Suprapubic skin (tissue), 4 donors: ENCODE measurements around the gene KLHDC7B.

Experiments used
- EP300 ChIP-seq: sonication (generic); formaldehyde crosslinking; IDR thresholded peaks from one replicate; pipeline ENCODE4 v1.6.1; 2017; ENCODE audit warnings: antibody characterized with exemption
- POLR2A ChIP-seq, 2 donors: fragments of 450-650 bp; IDR thresholded peaks; one replicate each; pipeline ENCODE4 v1.6.1; 2017; ENCODE audit warnings: antibody characterized with exemption in 2 of 2, mild to moderate bottlenecking in 2 of 2, moderate library complexity in 2 of 2
- POLR2AphosphoS5 ChIP-seq, 3 donors: sonication (generic); formaldehyde crosslinking; IDR thresholded peaks; one replicate each; pipeline ENCODE4 v1.6.1; 2017; ENCODE audit warnings: antibody characterized with exemption in 3 of 3
- TF ChIP-seq, protein P1 (sequence below), 2 donors: fragments of 200-600 bp in 1 of 2; fragments of 450-650 bp in 1 of 2; sonication (generic) in 1 of 2; IDR thresholded peaks; one replicate each; pipeline ENCODE4 v1.5.1; 2016 to 2019; ENCODE audit warnings: antibody characterized with exemption in 2 of 2, mild to moderate bottlenecking in 1 of 2, moderate library complexity in 1 of 2

GRCh38 chr22:50516068-50516467 is 29.6 kb upstream of the KLHDC7B start:
- TF ChIP-seq, protein P1, sequence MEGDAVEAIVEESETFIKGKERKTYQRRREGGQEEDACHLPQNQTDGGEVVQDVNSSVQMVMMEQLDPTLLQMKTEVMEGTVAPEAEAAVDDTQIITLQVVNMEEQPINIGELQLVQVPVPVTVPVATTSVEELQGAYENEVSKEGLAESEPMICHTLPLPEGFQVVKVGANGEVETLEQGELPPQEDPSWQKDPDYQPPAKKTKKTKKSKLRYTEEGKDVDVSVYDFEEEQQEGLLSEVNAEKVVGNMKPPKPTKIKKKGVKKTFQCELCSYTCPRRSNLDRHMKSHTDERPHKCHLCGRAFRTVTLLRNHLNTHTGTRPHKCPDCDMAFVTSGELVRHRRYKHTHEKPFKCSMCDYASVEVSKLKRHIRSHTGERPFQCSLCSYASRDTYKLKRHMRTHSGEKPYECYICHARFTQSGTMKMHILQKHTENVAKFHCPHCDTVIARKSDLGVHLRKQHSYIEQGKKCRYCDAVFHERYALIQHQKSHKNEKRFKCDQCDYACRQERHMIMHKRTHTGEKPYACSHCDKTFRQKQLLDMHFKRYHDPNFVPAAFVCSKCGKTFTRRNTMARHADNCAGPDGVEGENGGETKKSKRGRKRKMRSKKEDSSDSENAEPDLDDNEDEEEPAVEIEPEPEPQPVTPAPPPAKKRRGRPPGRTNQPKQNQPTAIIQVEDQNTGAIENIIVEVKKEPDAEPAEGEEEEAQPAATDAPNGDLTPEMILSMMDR (IDR thresholded peaks at IDR 0.05) = no peak
- TF ChIP-seq POLR2A (IDR thresholded peaks at IDR 0.05) (no peak), POLR2AphosphoS5 (IDR thresholded peaks at IDR 0.05) (no peak), EP300 (no peak)
